ENCODE measurements around the gene GMDS. TPM values are rescaled to one million over a fixed set of nuclear protein-coding genes. Genes with fewer than 3 reads are reported as not detected.

Gene GMDS
- total and polyA plus RNA-seq, 2 experiments from 2014 or later, result 6.3 to 17.7 TPM

GRCh38 chr6:2190661-2191389, 54.6 kb downstream of the GMDS start:
- TF ChIP-seq CTCF (IDR thresholded peaks at IDR 0.05; ENCODE audit: low read depth, low read length), result no peak
- DNase-seq (ENCODE audit: low read depth in 1 of 2, low spot score in 1 of 2), result no peak
- H3K27ac ChIP-seq, result no peak overlapping the region
- H3K4me3 ChIP-seq, result no peak overlapping the region
- H3K9me3 ChIP-seq (ENCODE audit: low read depth), result no peaks in the 10 kb centered on the region
- H3K27me3 ChIP-seq, result no peaks in the 10 kb centered on the region
- no peaks in the 10 kb centered on the region for H3K4me1 ChIP-seq (ENCODE audit: low read depth)
- no peaks in the 10 kb centered on the region for H3K36me3 ChIP-seq

- Histone ChIP-seq H3K36me3 (no peaks in the 10 kb centered on the region), H3K9me3 (ENCODE audit: low read depth) (no peaks in the 10 kb centered on the region), H3K4me3 (no peak overlapping the region), H3K4me1 (ENCODE audit: low read depth) (no peaks in the 10 kb centered on the region), H3K27ac (no peak overlapping the region), H3K27me3 (no peaks in the 10 kb centered on the region)
- DNase-seq (ENCODE audit: low read depth in 1 of 2, low spot score in 1 of 2), result no peak
- TF ChIP-seq CTCF (IDR thresholded peaks at IDR 0.05; ENCODE audit: low read depth, low read length), result no peak
Observed at GRCh38 chr6:2188856-2189384, 56.5 kb downstream of the GMDS start.

- no peak for DNase-seq (ENCODE audit: low read depth in 1 of 2, low spot score in 1 of 2)
- H3K27ac ChIP-seq, result no peak overlapping the region
- no peak for TF ChIP-seq CTCF (IDR thresholded peaks at IDR 0.05; ENCODE audit: low read depth, low read length)
- H3K36me3 ChIP-seq, result no peaks in the 10 kb centered on the region
- H3K4me3 ChIP-seq, result no peak overlapping the region
- no peaks in the 10 kb centered on the region for H3K9me3 ChIP-seq (ENCODE audit: low read depth)
- H3K27me3 ChIP-seq, result no peaks in the 10 kb centered on the region
- H3K4me1 ChIP-seq (ENCODE audit: low read depth), result no peaks in the 10 kb centered on the region
Observed at GRCh38 chr6:2188397-2188796, 57.0 kb downstream of the GMDS start.

GRCh38 chr6:2187826-2188225, 57.6 kb downstream of the GMDS start:
- Histone ChIP-seq H3K4me3 (no peak overlapping the region), H3K27me3 (no peaks in the 10 kb centered on the region), H3K4me1 (ENCODE audit: low read depth) (no peaks in the 10 kb centered on the region), H3K36me3 (no peaks in the 10 kb centered on the region), H3K9me3 (ENCODE audit: low read depth) (no peaks in the 10 kb centered on the region), H3K27ac (no peak overlapping the region)
- no peak for DNase-seq (ENCODE audit: low read depth in 1 of 2, low spot score in 1 of 2)
- no peak for TF ChIP-seq CTCF (IDR thresholded peaks at IDR 0.05; ENCODE audit: low read depth, low read length)

- Histone ChIP-seq H3K27ac (no peak overlapping the region), H3K9me3 (ENCODE audit: low read depth) (no peaks in the 10 kb centered on the region), H3K4me1 (ENCODE audit: low read depth) (no peaks in the 10 kb centered on the region), H3K4me3 (no peak overlapping the region), H3K36me3 (no peaks in the 10 kb centered on the region), H3K27me3 (no peaks in the 10 kb centered on the region)
- no peak for DNase-seq (ENCODE audit: low read depth in 1 of 2, low spot score in 1 of 2)
- TF ChIP-seq CTCF (IDR thresholded peaks at IDR 0.05; ENCODE audit: low read depth, low read length), result no peak
Observed at GRCh38 chr6:2186516-2186915, 58.9 kb downstream of the GMDS start.
